GM21576 (cell line): ENCODE measurements around the gene TIAM1.

ENCODE experiments used
- ATAC-seq: cut with Tn5 transposase; IDR thresholded peaks from one replicate; pipeline ENCODE4 v1.9.1; 2021; ENCODE audit warnings: mild to moderate bottlenecking, moderate library complexity; ENCODE audit not compliant: unreplicated experiment

The TIAM1 gene

DNA sequence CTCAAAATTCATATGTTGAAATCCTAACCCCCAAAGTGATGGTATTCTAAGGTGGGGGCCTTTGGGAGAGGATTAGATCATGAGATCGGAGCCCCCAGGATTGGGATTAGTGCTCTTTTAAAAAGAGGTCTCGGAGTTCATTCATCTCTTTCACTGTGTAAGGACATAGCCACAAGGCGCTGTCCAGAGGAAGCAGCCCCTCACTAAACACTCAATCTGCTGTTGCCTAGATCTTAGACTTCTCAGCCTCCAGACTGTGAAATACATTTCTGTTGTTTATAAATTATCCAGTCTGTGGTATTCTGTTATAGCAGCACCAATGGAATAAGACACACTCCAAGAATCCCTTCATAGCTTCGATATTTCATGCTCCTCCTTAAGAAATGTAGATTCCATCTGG lies 12.4 kb upstream of the TIAM1 start:
- ATAC-seq, result no peak

DNA sequence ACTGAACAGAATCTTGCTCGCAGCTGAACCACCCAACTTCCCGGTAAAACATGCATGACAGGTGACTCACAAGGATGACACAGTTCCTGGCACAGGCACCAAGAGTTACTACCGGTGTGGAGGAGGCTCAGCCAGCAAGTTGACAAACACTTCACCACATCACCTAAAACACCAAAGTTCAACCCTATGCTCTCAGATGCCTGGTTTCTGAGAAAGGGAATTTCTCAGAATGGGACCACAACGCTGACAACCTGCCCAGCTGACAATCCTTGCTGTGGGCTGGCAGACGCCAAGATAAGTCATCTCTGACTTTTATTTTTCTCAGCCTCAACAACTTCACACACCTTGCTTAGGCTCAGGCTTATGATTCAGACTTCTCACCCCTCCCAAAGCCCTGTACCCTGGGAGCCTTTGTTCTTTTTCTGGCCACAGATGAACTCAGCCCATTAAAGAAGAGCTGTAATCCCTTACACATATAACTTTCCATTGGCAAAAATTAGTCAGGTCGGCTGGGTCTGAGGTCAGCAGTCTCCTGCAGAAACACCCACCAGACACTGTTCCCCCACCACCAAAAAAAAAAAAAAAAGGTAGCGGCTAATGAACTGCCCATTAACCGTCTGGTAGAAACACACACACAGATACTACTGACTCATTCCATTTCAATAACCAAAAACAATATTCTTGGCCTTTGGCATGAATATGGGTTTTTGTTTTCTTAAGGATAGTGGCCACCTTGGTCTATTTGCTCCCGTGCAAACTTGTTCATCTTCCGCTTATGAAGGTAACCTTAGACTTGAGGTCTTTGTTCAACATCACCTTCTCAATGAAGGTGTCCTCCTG lies 10.8 kb upstream of the TIAM1 start:
- no peak for ATAC-seq

DNA sequence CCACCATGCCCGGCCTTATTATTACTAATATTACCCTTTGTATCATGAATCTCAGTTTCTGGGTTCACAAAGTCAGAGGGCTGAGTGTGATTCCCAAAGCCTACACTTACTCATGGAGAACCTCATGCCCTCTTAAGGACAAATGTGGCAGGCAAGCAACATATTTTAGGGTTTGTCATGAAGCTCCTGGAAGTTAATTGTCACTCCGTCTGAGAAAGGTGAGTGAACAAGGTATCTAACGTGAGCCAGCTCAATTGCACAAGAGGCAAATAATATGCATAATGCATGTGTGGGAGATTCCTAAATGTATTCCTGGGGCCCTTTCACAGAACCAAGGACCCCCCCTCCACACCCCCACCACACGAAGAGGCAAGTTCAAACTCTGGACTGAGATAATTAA lies 10.1 kb upstream of the TIAM1 start:
- no peak for ATAC-seq

DNA sequence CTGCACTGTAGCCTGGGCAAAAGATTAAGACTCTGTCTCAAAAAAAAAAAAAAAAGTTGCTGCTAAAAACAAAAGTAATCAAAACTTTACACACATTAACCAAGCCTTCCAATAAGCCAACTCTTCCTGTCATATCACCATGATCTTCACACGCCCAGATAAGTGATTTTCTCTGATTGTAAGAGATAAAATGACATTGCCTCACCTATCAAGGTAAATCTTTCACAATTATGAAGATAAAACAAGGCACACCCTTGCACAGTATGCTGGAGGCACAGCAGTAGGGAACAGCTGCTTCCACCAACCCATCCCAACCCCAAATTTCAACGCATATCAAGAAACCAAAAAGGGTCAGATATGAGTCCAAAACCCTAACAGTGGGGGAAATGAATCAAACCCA lies 8.8 kb upstream of the TIAM1 start:
- ATAC-seq, result no peak

DNA sequence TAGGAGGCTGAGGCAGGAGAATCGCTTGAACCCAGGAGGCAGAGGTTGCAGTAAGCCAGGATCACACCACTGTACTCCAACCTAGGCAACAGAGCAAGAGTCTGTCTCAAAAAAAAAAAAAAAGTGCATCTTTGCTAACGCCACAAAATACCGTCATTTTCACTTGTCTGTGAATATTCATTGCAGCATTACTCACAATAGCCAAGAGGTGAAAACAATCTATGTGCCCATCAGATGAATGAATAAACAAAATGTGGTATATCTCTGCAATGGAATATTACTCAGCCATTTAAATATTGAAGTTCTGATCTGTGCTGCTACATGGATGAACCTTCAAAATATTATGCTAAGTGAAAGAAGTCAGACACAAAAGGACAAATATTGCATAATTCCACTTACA lies 7.9 kb upstream of the TIAM1 start:
- no peak for ATAC-seq

DNA sequence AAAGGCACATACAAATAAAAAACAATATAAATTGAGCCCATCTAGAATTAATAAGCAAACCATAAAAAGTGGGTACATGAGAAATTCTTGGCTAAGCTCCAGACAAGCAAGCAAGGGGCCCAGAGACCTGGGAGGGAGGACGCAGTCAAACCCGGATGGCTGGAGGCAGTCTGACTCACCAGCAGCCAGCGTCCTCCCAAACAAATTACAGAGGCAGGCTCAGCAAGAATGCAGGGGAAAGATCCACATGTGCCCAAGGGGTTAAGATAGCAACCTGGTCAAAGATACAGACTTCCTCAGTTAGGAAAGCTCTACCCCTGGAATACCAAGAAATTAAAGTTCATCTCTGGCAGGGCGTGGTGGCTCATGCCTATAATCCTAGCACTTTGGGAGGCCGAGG lies 7.4 kb upstream of the TIAM1 start:
- ATAC-seq, result no peak

DNA sequence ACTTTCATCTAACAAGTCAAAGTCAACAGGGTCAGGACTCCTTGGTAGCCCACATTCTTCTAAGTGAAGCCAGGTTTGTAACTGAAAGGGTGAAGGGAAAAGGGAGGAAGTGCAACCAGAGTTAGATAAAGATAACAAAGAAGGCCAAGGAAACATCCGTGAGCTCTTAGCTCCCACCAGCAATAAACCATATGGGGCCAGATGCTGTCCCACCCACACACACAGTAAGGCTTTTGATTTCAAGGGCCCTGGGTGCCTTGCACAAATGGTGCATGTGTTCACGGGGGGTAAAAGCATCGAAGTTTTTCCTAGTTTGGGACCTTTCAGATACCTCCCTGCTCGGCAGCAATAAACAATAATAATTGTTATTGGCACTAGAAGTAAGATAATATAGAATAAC lies 5.1 kb upstream of the TIAM1 start:
- ATAC-seq, result no peak

DNA sequence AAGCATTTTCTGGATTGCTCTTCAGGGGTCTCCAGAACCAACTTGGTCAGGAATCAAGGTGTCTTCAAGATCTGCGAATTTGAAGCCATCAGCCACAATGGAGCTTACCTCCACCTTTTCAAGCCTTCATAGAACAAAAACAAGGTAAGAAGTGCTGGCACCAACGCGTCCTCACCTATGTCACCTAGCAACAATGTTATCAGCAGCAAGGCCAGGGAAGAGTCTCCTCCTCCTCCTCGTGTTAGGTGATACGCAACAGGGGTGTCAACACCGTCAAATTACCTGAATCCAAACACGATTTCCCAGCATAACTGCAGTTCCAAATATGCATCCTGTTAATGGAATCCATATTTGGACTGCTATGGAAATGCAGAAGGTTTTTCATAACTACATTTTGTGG lies 4.1 kb upstream of the TIAM1 start:
- no peak for ATAC-seq

DNA sequence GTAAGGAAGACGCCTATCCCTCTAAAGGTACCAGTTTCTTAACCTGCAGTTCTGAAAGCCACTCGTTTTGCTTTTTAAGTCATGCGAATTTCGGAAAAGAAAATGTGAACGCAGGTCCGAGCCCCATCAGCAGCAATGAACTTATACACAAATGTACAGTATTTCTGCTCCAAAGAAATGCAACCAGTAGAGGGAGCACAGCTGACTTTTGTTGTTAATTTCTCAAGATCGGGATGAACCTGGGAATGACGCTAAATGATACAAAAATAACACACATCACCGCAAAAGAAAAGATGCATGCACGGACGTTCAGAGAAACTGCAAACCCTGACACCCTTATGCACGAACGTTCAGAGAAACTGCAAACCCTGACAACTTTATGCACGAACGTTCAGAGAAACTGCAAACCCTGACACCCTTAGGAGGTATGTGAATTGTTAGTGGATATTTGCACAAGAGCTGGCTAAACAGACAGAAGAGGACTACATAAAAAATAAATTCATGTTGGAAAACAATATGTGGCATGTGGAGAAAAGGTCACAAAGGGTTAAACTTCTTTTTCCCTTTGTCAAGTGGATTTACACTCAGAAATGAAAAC lies 3.5 kb upstream of the TIAM1 start:
- ATAC-seq, result no peak

DNA sequence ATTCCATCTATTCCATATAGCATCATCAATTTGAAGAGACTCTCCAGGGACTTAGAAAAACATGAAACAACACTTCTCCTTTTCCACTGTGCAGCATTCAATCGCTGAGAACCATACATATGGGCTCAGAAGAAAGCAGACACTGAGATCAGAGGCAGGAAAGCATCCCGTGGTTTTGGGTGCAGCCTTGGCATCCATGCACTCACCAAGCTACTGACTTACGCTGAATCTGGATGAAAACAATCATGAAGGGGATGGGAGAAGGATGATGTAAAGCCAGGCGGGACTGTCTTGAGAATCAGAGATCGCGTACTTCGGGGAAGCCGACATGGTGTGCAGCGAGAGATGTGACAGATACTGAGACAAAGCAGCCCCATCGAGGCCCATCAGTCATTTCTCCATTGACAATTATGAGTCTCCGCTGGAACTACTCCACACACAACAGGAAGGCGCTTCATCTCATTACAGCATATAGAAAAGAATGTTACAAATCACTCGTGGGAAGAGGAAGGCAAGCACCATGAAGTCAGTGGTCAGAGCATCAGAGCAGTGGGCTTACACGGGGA lies 2.3 kb upstream of the TIAM1 start:
- no peak for ATAC-seq

DNA sequence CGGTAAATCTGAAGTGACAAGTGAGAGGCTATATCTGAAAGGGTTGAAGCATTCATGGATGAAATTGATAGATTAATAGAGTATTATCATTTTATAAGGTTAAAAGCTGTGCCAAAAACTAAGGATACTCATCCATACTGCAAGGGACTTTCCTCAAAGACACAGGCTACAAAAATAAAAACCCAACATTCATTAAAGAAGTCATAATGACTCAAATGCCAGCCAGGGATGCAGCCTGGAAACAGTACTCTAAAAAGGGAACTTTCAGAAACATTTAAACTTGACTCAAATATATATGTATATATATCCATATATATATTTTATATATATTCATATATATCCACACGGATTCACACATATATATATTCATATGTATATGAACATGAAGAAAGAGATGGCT lies 1.1 kb upstream of the TIAM1 start:
- no peak for ATAC-seq

DNA sequence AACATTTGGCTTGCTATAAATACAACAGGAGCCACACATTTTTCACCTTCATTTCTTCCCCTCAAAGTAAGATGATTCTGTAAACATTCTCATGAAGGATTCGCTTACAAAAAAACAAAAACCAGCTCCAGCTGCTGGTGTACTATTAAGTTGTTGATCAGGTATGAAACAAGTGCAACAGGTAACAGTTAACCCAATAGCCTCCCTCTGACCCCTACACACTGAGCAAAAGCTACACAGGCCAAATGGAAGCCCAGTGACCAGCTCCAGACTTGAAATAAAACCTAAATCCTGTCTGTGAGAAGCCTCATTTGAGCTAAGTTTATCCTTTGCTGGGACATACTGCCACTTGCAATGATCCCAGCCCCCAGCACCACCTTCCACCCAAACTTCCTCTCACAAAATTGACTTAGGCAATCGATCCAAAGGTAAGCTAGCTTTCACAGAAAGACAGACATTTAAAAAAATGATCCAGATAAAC lies 991 bp downstream of the TIAM1 start:
- ATAC-seq, result no peak

DNA sequence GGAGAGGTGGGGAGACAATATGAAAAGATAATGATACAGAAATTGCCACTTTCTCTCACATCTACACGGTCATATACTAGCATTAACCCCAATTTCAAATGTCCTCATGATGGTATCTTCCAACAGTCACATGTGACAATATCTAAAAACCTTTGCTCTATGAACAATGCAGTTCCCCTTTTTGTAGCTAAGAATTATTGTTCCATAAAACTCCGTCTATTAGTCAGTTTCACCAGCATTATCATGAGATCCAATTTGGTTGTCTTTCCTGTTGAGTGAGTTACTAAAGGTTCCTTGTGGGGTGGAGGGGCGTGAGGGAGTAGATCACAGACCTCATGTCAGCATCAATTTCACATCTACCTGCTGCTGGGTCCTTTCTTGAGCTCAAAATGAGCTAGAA lies 1.7 kb downstream of the TIAM1 start:
- no peak for ATAC-seq

DNA sequence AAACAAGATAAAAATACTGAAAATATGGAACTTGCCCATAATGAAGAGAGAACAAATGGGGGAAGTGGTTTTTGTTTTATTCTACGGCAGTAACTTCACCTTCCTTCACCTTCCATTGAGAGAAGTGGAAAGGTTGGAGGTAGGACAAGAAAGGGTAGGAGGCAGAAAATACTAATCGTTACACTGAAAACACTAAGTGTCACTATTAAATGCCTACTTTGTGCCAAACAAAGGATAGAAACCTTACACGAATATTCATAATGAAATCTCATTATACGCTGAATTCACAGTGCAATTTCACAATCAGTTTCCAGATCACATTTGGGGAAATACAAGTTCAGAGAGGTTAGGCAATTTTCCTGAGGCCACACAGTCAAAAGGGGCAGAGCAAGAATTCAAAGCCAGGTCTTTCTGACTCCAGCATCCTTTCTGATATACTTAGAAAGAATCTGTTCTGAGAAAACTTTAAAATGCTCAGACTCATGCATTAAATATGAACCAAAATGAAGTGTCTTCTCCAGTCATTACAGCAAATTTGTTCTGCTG lies 3.0 kb downstream of the TIAM1 start:
- ATAC-seq, result no peak

DNA sequence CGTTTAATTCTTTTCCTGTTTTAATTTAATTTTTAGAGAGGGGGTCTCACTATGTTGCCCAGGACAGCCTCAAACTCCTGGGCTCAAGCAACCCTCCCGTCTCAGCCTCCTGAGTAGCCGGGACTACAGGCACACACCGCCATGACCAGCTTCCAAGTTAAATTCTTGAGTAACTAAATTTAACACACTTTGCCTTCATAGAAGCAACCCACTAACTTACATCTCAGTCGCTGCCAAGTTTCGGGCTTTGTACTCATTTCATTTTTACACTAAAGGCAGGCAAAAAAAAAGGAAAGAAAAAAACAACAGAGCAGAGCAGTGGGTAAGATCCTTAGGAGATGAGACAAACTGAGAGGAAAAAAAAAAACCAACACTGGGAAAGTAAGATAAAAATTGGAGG lies 3.5 kb downstream of the TIAM1 start:
- ATAC-seq, result no peak

DNA sequence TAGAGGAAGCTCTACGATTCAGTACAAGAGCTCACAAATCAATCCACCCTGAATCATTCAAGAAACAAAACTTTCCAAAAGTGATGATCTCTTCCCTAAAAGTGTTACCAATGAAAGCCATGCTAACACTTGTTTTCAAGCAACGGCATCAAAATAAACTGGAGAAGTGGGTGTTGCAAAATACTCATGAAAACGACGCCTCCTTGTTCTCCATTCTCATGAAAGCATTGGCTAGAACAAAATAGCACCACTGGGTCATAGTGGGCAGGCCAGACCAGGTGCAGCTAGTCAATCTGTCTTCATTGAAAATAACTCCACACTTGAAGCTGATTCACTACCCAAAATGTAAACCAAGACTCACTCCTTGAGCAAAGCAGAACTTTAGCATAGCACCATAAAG lies 4.3 kb downstream of the TIAM1 start:
- no peak for ATAC-seq

DNA sequence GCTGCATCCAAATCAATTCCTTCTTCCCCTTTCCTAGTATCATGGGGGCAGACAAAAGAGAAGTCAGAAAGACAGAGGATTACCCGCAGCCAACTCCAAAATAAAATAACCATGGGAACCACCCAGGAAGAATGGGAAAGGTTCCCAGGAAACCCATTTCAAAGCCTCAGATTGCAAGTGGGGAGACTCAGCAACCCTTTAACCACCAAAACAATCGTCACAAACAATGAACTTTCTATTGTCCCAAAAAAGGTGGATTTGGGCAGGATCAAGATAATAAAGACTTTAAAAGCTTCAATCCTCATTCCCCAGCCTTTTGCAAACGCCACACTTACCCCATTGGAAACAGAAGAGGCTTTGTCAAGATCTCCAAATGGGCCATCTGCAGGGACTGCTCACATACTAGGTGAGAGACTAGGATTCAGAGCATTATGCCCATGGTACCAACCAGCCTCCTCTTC lies 5.1 kb downstream of the TIAM1 start:
- no peak for ATAC-seq

DNA sequence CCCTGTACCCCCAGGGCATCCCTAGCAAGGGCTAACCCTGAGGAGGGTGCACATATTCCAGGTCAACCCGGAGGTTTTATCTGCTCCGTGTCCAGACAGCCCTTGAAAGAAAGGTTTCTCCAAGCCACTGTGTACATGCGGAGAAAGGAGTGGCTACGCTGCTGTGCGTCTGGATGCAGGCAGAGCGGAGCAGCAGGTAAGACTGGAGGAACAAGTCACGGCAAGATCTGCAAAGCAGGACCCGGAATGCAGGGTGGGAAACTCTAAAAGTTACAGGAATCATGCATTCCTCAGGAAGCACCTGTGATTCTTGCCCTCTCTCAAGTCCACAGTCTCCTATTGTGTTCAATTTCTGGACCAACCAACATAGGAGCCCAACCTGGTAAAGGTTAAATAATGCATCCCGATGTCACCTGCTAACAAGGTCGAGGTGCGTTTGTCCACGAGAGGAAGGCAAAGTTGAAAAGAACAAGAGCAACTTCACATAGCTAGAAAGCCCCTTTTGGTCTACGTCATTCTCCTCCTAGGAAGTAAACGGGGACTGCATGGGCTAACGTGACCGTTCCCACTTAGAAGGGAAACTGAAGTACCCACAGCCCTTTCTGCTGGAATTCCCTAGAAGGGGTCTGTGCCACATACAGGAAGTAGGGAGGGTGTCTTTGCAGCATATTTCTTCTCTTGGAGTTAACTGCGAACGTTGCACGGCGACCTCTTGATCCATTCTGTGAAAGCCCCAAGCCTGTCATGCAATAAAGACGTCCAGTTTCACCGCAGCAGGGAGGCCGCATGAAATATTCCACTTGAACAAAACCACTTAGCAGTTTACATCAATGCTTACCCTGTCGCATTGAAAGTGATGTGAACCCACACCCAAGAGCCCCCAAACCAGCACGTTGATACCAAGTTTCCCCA lies 5.8 kb downstream of the TIAM1 start:
- ATAC-seq, result no peak

DNA sequence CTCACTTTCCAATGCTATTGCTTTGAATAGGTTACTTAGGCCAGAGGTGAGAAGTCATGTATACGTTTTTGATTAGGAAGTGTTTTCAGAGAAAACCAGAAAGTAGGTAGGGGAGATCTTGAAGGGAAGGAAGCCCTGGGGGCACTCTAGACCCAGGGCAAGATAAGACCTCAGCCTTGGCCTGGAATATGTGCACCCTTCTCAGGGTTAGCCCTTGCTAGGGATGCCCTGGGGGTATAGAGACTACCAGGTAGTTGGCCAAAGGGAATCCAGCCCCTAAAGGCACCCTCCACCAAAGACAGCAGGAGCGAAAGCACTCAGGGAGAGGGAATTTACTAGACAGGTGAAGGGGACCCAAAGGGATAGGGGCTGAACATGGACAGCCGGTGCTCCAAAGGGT lies 7.0 kb downstream of the TIAM1 start:
- ATAC-seq, result no peak

DNA sequence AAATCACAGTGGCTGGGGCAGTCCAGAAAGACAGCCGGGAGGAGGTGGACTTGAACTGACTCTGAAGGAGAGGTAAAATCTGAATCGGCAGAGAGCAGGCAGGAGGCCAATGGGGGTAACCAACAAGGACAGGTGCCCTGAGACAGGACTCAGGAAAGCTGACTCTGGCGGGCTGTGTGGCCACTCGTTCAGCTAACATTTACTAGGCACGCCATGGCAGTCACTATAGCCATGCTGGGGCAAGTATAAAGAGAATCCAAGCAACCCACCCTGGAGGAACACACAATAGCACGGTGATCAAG lies 7.4 kb downstream of the TIAM1 start:
- ATAC-seq, result no peak
